ENCODE data around the gene C1GALT1. TPM values are rescaled to one million over a fixed set of nuclear protein-coding genes. Genes with fewer than 3 reads are reported as not detected.
"Not testable (repeated sequence)": the region's sequence is repeated elsewhere in the genome, so short reads cannot be mapped to it uniquely, and the experiment has no call there.

C1GALT1 gene
- total RNA-seq, 1 experiment from 2014 or later, result 106 TPM

DNA sequence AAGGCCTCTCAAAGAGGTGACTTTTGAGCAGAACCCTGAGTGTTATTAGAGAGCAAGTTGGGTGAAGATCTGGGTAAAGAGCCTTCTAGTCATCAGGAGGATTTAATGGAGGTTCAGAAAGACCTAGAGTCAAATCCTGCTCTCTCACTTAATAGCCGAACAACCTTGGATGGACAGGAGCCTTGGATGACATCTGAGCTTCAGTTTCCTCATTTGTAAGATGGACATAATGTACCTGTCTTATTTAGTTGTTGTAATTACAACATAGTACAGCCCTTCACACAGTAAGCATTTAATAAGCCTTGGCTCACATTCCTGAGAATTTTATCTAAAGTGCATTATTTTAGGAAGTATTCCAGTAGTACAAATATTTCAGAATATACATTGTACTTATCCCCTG lies 57.0 kb downstream of the C1GALT1 start:
- Mint-ChIP-seq H3K4me3 (no peak overlapping the region), H3K27me3 (ENCODE audit: low read depth) (no peaks in the 10 kb centered on the region), H3K4me1 (peaks cover 54% of the 10 kb centered on the region), H3K9me3 (no peaks in the 10 kb centered on the region), H3K36me3 (peaks cover 38% of the 10 kb centered on the region), H3K27ac (no peak overlapping the region; the same call in 1 of the 2 replicates)
- ChIA-PET POLR2A (no interaction called here), CTCF (no interaction called here)
- no peak for ATAC-seq
- no peak for DNase-seq (ENCODE audit: low spot score)
- TF ChIP-seq ZNF263 (CRISPR knock-in tag; IDR thresholded peaks at IDR 0.05; ENCODE audit: low read depth), result no peak
- TF ChIP-seq RORB (CRISPR knock-in tag; IDR thresholded peaks at IDR 0.05), result no peak
- no peak for TF ChIP-seq GABPB1 (CRISPR knock-in tag; IDR thresholded peaks at IDR 0.05)
- no peak for TF ChIP-seq JAZF1 (CRISPR knock-in tag; IDR thresholded peaks at IDR 0.05)
- no peak for TF ChIP-seq CREM (CRISPR knock-in tag; IDR thresholded peaks at IDR 0.05)
- no peak for TF ChIP-seq PRRX2 (CRISPR knock-in tag; IDR thresholded peaks at IDR 0.05)
- TF ChIP-seq, protein P1, sequence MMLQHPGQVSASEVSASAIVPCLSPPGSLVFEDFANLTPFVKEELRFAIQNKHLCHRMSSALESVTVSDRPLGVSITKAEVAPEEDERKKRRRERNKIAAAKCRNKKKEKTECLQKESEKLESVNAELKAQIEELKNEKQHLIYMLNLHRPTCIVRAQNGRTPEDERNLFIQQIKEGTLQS (CRISPR knock-in tag; conservative IDR thresholded peaks at IDR 0.05), result no peak
- TF ChIP-seq OVOL2 (CRISPR knock-in tag; IDR thresholded peaks at IDR 0.05; ENCODE audit: borderline replicate concordance), result no peak

DNA sequence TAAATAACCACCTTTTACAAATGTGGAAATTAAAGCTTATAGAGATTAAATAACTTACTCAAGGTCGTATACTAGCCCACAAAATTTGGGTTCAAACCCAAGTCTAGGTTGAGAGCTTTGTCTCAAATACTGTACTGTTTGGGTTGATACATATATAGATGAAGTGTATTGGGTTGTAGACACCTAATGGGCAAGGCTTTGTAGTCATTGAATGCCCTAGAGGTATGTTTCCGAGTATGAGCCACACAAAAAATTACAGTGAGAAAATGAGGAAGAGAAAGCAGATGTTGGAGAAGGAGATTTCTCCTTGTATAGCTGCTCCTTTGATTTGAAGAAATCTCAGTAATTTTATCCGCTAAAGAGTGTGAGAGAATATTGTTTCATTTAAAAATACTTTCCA lies 60.6 kb downstream of the C1GALT1 start:
- Mint-ChIP-seq H3K36me3 (peaks cover 44% of the 10 kb centered on the region), H3K27me3 (ENCODE audit: low read depth) (no peaks in the 10 kb centered on the region), H3K27ac (peak overlapping the region; percentile 89; the same call in 1 of the 2 replicates), H3K9me3 (no peaks in the 10 kb centered on the region), H3K4me3 (no peak overlapping the region), H3K4me1 (peaks cover 38% of the 10 kb centered on the region)
- TF ChIP-seq NR2C2 (CRISPR knock-in tag; IDR thresholded peaks at IDR 0.05) (no peak), SMAD3 (CRISPR knock-in tag; IDR thresholded peaks at IDR 0.05; ENCODE audit: borderline replicate concordance) (no peak), ZNF396 (CRISPR knock-in tag; IDR thresholded peaks at IDR 0.05; ENCODE audit: borderline replicate concordance) (no peak)
- TF ChIP-seq, protein P2, sequence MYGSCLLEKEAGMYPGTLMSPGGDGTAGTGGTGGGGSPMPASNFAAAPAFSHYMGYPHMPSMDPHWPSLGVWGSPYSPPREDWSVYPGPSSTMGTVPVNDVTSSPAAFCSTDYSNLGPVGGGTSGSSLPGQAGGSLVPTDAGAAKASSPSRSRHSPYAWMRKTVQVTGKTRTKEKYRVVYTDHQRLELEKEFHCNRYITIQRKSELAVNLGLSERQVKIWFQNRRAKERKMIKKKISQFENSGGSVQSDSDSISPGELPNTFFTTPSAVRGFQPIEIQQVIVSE (CRISPR knock-in tag; IDR thresholded peaks at IDR 0.05; ENCODE audit: borderline replicate concordance), result no peak
- TF ChIP-seq, protein P3, sequence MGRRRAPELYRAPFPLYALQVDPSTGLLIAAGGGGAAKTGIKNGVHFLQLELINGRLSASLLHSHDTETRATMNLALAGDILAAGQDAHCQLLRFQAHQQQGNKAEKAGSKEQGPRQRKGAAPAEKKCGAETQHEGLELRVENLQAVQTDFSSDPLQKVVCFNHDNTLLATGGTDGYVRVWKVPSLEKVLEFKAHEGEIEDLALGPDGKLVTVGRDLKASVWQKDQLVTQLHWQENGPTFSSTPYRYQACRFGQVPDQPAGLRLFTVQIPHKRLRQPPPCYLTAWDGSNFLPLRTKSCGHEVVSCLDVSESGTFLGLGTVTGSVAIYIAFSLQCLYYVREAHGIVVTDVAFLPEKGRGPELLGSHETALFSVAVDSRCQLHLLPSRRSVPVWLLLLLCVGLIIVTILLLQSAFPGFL (CRISPR knock-in tag; IDR thresholded peaks at IDR 0.05; ENCODE audit: borderline replicate concordance), result no peak
- ChIA-PET CTCF (no interaction called here), POLR2A (no interaction called here)
- ATAC-seq, result no peak
- no peak for DNase-seq (ENCODE audit: low spot score)

DNA sequence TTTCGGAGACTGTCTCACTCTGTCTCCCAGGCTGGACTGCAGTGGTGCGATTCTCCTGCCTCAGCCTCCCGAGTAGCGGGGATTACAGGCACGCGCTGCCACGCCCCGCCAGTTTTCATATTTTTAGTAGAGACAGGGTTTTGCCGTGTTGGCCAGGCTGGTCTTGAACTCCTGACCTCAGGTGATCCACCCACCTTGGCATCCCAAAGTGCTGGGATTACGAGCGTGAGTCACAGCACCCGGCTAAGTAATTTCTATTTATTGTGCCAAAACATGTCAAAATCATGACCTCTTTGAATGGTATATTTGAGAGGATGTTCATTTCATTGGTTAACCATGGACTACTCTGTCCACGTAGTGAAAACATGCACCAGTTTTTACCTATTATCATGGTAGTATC lies 62.9 kb downstream of the C1GALT1 start:
- H3K27me3 Mint-ChIP-seq (ENCODE audit: low read depth); H3K27ac Mint-ChIP-seq; DNase-seq (ENCODE audit: low spot score); CTCF ChIA-PET; H3K4me3 Mint-ChIP-seq; POLR2A ChIA-PET; ATAC-seq; H3K9me3 Mint-ChIP-seq: not testable (repeated sequence)
- peaks cover 25% of the 10 kb centered on the region for H3K36me3 Mint-ChIP-seq
- H3K4me1 Mint-ChIP-seq, result peaks cover 24% of the 10 kb centered on the region

DNA sequence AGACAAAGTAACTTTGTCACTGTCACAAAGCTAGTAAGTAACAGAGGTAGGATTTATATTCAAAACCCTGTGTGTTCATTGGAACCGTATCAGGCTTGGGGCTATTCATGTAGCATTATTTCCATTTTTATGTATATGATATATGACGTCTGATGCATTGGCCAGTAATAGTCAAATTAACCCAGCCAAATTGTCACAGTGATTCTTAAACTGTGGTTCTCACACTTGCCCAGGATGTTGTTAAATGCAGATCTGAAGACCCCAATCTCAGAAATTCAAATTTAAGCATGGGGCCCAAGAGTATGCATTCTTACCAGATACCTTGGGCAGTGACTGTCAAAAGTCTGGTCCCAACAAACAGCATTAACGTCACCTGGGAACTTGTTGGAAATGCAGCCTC lies 63.9 kb downstream of the C1GALT1 start:
- peaks cover 21% of the 10 kb centered on the region for H3K36me3 Mint-ChIP-seq
- no peaks in the 10 kb centered on the region for H3K27me3 Mint-ChIP-seq (ENCODE audit: low read depth)
- H3K4me3 Mint-ChIP-seq, result no peak overlapping the region
- DNase-seq (ENCODE audit: low spot score) (no peak), ATAC-seq (no peak)
- peaks cover 34% of the 10 kb centered on the region for H3K4me1 Mint-ChIP-seq
- ChIA-PET POLR2A (no interaction called here), CTCF (no interaction called here)
- H3K27ac Mint-ChIP-seq, result no peak overlapping the region
- H3K9me3 Mint-ChIP-seq, result no peaks in the 10 kb centered on the region
- no peak for TF ChIP-seq NFE2L1 (CRISPR knock-in tag; IDR thresholded peaks at IDR 0.05)
- TF ChIP-seq, protein P2 (CRISPR knock-in tag; IDR thresholded peaks at IDR 0.05; ENCODE audit: borderline replicate concordance), result no peak

DNA sequence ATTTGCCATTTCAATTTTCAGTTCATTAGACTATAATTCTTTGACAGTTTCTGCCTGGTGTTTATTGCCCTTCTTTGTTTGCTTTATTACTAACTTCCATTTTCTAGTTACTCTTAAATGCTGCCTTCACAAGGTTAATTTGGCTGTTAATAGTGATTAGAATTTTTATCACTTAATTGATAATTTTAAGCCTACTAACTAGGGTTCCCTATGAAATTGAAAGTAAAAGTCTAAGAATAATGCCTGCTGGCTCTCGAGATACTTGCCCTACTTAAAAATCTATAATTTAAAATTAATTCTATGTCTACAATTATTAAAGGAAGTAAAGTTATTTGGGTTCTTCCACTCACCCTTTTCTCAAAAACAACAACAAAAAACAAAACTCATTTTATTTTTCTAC lies 65.3 kb downstream of the C1GALT1 start:
- ChIA-PET CTCF (no interaction called here), POLR2A (no interaction called here)
- no peaks in the 10 kb centered on the region for H3K9me3 Mint-ChIP-seq
- H3K4me1 Mint-ChIP-seq, result peaks cover 45% of the 10 kb centered on the region
- H3K36me3 Mint-ChIP-seq, result peaks cover 18% of the 10 kb centered on the region
- no peak overlapping the region for H3K27ac Mint-ChIP-seq
- H3K4me3 Mint-ChIP-seq, result no peak overlapping the region
- ATAC-seq (no peak), DNase-seq (ENCODE audit: low spot score) (no peak)
- TF ChIP-seq PRRX2 (CRISPR knock-in tag; IDR thresholded peaks at IDR 0.05) (no peak), NFE2L1 (CRISPR knock-in tag; IDR thresholded peaks at IDR 0.05) (no peak), TP53 (CRISPR knock-in tag; IDR thresholded peaks at IDR 0.05) (no peak), FOXP1 (CRISPR knock-in tag; IDR thresholded peaks at IDR 0.05; ENCODE audit: borderline replicate concordance) (no peak), GRHL2 (CRISPR knock-in tag; IDR thresholded peaks at IDR 0.05; ENCODE audit: insufficient replicate concordance, severe bottlenecking) (no peak), KAT7 (CRISPR knock-in tag; IDR thresholded peaks at IDR 0.05; ENCODE audit: borderline replicate concordance) (no peak), JAZF1 (CRISPR knock-in tag; IDR thresholded peaks at IDR 0.05) (no peak), SMAD3 (CRISPR knock-in tag; IDR thresholded peaks at IDR 0.05; ENCODE audit: borderline replicate concordance) (no peak)
- TF ChIP-seq, protein P4, sequence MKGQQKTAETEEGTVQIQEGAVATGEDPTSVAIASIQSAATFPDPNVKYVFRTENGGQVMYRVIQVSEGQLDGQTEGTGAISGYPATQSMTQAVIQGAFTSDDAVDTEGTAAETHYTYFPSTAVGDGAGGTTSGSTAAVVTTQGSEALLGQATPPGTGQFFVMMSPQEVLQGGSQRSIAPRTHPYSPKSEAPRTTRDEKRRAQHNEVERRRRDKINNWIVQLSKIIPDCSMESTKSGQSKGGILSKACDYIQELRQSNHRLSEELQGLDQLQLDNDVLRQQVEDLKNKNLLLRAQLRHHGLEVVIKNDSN (CRISPR knock-in tag; IDR thresholded peaks at IDR 0.05), result no peak
- TF ChIP-seq, protein P2 (CRISPR knock-in tag; IDR thresholded peaks at IDR 0.05; ENCODE audit: borderline replicate concordance), result no peak
- TF ChIP-seq, protein P5, sequence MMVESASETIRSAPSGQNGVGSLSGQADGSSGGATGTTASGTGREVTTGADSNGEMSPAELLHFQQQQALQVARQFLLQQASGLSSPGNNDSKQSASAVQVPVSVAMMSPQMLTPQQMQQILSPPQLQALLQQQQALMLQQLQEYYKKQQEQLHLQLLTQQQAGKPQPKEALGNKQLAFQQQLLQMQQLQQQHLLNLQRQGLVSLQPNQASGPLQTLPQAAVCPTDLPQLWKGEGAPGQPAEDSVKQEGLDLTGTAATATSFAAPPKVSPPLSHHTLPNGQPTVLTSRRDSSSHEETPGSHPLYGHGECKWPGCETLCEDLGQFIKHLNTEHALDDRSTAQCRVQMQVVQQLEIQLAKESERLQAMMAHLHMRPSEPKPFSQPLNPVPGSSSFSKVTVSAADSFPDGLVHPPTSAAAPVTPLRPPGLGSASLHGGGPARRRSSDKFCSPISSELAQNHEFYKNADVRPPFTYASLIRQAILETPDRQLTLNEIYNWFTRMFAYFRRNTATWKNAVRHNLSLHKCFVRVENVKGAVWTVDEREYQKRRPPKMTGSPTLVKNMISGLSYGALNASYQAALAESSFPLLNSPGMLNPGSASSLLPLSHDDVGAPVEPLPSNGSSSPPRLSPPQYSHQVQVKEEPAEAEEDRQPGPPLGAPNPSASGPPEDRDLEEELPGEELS (CRISPR knock-in tag; IDR thresholded peaks at IDR 0.05), result no peak
- no peaks in the 10 kb centered on the region for H3K27me3 Mint-ChIP-seq (ENCODE audit: low read depth)

All from WTC11 (cell line).